NB4 (cell line): Measurements from ENCODE around the gene BUD31.
"Not testable (repeated sequence)": the region's sequence is repeated elsewhere in the genome, so short reads cannot be mapped to it uniquely, and the experiment has no call there.

ENCODE experiments used
- DNase-seq: peaks from one replicate; pipeline ENCODE4 v3.0.0; 2010; ENCODE audit warnings: low read depth
- H3K4me3 ChIP-seq: one replicate; pipeline ENCODE4 v1.5.1; 2011; ENCODE audit warnings: mild to moderate bottlenecking, low read depth, low read length, moderate library complexity
- CTCF ChIP-seq: IDR thresholded peaks from one replicate; pipeline ENCODE4 v1.5.1; 2012; ENCODE audit warnings: low read depth, low read length
- MYC ChIP-seq: IDR thresholded peaks from 2 replicates; pipeline ENCODE4 v1.6.1; 2011; ENCODE audit warnings: low read depth, low read length
- POLR2A ChIP-seq: IDR thresholded peaks from 2 replicates; pipeline ENCODE4 v1.6.1; 2011; ENCODE audit warnings: mild to moderate bottlenecking; ENCODE audit not compliant: insufficient read length; ENCODE audit errors: extremely low read depth
- TF ChIP-seq, protein P1 (sequence below): IDR thresholded peaks from 2 replicates; pipeline ENCODE4 v1.6.1; 2011; ENCODE audit warnings: low read depth, low read length

Gene BUD31

DNA sequence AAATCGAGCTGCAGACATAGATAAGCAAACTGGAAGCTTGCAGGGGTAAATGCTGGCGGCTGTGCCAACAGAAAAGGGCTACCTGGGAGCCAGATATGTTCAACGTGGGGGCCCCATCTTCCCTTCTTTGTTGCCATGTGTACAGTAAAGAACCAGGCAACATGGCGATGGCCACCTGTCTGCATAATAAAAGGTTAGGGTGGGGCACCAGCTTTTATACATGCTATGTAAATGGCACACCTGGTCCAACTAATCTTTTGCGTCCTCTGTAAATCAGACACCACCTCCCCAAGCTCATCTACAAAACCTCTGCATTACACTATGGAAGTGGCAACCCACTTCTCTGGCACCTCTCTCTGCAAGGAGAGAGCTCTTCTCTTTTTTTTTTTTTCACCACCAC lies 13.9 kb downstream of the BUD31 start:
- no peak for DNase-seq
- H3K4me3 ChIP-seq: no peak overlapping the region
- TF ChIP-seq, protein P1, sequence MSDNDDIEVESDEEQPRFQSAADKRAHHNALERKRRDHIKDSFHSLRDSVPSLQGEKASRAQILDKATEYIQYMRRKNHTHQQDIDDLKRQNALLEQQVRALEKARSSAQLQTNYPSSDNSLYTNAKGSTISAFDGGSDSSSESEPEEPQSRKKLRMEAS: no peak
- TF ChIP-seq CTCF: no peak
- no peak for TF ChIP-seq MYC

- no peak for DNase-seq
These were observed 16.4 kb downstream of the BUD31 start for GRCh38 chr7:99424932-99425730.

GRCh38 chr7:99428972-99429566 lies 20.3 kb downstream of the BUD31 start:
- TF ChIP-seq MYC (no peak), CTCF (no peak), POLR2A (no peak)
- TF ChIP-seq, protein P1: no peak
- no peak overlapping the region for H3K4me3 ChIP-seq
- no peak for DNase-seq

More at GRCh38 chr7:99424932-99425730, 16.4 kb downstream of the BUD31 start:
- TF ChIP-seq MYC: no peak
- TF ChIP-seq CTCF: no peak
- no peak for TF ChIP-seq POLR2A
- TF ChIP-seq, protein P1: no peak
- H3K4me3 ChIP-seq: no peak overlapping the region

DNA sequence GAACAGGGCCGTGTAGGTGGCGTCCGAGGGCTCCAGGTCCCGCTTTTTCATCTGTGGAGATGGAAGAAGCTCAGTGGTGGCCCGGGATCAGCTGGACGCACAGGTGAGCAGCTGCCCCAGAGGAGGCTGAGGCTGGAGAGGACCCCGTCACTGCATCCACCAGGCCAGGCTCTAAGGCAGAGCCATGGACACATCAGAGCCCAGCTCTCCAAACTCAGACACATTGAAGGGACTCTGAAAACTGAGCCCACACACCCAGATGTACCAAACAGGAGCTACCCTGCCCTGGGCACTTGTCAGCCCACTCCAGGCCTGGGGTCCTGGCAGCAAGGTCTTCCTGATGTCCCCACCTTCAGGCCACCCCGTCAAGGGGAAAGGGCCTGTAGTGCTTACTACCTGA lies 21.0 kb downstream of the BUD31 start:
- no peak overlapping the region for H3K4me3 ChIP-seq
- no peak for TF ChIP-seq CTCF
- no peak for TF ChIP-seq MYC
- TF ChIP-seq POLR2A: no peak
- TF ChIP-seq, protein P1: no peak
- DNase-seq: no peak

DNA sequence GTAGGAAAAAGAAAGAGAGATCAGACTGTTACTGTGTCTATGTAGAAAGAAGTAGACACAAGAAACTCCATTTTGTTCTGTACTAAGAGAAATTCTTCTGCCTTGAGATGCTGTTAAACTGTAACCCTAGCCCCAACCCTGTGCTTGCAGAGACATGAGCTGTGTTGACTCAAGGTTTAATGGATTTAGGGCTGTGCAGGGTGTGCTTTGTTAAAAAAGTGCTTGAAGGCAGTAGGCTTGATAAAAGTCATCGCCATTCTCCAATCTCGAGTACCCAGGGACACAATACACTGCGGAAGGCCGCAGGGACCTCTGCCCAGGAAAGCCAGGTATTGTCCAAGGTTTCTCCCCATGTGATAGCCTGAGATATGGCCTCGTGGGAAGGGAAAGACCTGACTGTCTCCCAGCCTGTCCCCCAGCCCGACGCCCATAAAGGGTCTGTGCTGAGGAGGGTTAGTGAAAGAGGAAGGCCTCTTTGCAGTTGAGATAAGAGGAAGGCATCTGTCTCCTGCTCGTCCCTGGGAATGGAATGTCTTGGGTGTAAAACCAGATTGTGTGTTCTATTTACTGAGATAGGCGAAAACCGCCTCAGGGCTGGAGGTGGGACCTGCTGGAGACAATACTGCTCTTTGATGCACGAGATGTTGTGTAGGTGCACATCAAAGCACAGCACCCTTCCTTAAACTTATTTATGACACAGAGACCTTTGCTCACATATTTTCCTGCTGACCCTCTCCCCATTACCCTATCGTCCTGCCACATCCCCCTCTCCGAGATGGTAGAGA lies 23.2 kb downstream of the BUD31 start:
- H3K4me3 ChIP-seq, DNase-seq: not testable (repeated sequence)

DNA sequence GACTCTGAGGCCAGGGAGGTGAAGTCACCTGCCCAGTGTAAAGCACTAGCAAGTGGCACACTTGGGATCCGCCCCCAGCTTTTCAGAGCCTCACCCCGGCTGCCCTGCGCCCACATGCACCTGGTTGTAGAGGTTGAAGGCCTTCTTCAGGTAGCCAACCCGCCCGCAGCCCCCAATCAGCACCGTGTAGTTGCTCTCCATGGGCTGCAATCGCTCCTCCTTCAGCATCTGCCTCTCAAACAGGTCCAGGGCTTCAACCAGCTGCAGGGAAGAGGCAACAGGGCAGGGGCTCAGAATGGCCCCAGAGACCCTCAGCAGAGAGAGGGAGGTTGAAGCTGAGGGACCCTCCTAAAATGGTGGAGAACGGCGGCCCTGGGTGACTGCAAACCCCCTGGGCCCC lies 24.4 kb downstream of the BUD31 start:
- TF ChIP-seq CTCF (no peak), MYC (no peak), POLR2A (no peak)
- TF ChIP-seq, protein P1: no peak
- no peak for DNase-seq

More for the DNA sequence above, 24.4 kb downstream of the BUD31 start:
- no peak overlapping the region for H3K4me3 ChIP-seq
